Pons (tissue), 1 donor: ENCODE measurements around the gene PUS3.

Experiments used
- DNase-seq: peaks from one replicate; pipeline ENCODE4 v3.0.0-alpha.2; 2016; ENCODE audit warnings: low spot score

The PUS3 gene

GRCh38 chr11:125902927-125903710 lies at the start of gene PUS3:
Gene PUS3, minus strand, starts transcription at chr11:125903206. Its CDS starts 6,922 bp downstream, at chr11:125896284.
- peak; percentile 89 for DNase-seq

- no peak for DNase-seq
These were observed 49.6 kb upstream of the PUS3 start for GRCh38 chr11:125952559-125952958.

- DNase-seq = no peak
These were observed 48.7 kb upstream of the PUS3 start for GRCh38 chr11:125951731-125952130.

- no peak for DNase-seq
These were observed 48.0 kb upstream of the PUS3 start for GRCh38 chr11:125950696-125951651.

- no peak for DNase-seq
These were observed 47.1 kb upstream of the PUS3 start for GRCh38 chr11:125950178-125950490.

- no peak for DNase-seq
These were observed 46.5 kb upstream of the PUS3 start for GRCh38 chr11:125949271-125950177.

GRCh38 chr11:125948278-125949051 lies 45.5 kb upstream of the PUS3 start:
- DNase-seq = no peak

- no peak for DNase-seq
These were observed 44.6 kb upstream of the PUS3 start for GRCh38 chr11:125947419-125948277.

- DNase-seq = no peak
These were observed 43.9 kb upstream of the PUS3 start for GRCh38 chr11:125946712-125947418.

GRCh38 chr11:125945797-125946520 lies 43.0 kb upstream of the PUS3 start, which contains the start of gene VSIG10L2:
Gene VSIG10L2, plus strand, starts transcription at chr11:125946044. Its CDS starts 12 bp downstream, at chr11:125946056.
- DNase-seq = no peak

- DNase-seq = no peak
These were observed 42.2 kb upstream of the PUS3 start for GRCh38 chr11:125945011-125945796.

- no peak for DNase-seq
These were observed 41.5 kb upstream of the PUS3 start for GRCh38 chr11:125944350-125945010.

- DNase-seq = no peak
These were observed 40.8 kb upstream of the PUS3 start for GRCh38 chr11:125943661-125944349.

- DNase-seq = no peak
These were observed 39.9 kb upstream of the PUS3 start for GRCh38 chr11:125942771-125943428.

- no peak for DNase-seq
These were observed 38.9 kb upstream of the PUS3 start for GRCh38 chr11:125941619-125942611.
